Prostate gland (tissue), 2 donors: Measurements from ENCODE around the gene NTRK2. TPM values are rescaled to one million over a fixed set of nuclear protein-coding genes. Genes with fewer than 3 reads are reported as not detected.

ENCODE experiments used
- DNase-seq: peaks from one replicate; pipeline ENCODE4 v3.0.0-alpha.2; 2019; ENCODE audit warnings: low spot score
- H3K27ac ChIP-seq, 2 donors: fragments of 200-600 bp; sonication (generic); 2 replicates each; pipeline ENCODE4 v1.5.1; 2017 to 2019
- H3K27me3 ChIP-seq: fragments of 200-600 bp; sonication (generic); replicated peaks from 2 replicates; pipeline ENCODE4 v1.5.1; 2019; ENCODE audit not compliant: insufficient read depth
- H3K36me3 ChIP-seq, 2 donors: fragments of 200-600 bp; sonication (generic); 1 replicate in 1 of 2; 2 replicates in 1 of 2; pipeline versions ENCODE4 v1.5.1 to v1.8.1; 2017 to 2019
- H3K4me1 ChIP-seq: fragments of 200-600 bp; sonication (generic); replicated peaks from 2 replicates; pipeline ENCODE4 v1.5.1; 2019
- H3K4me3 ChIP-seq, 2 donors: fragments of 200-600 bp; sonication (generic); 2 replicates each; pipeline ENCODE4 v1.5.1; 2017 to 2019
- H3K9me3 ChIP-seq: fragments of 200-600 bp; sonication (generic); 2 replicates; pipeline ENCODE4 v1.5.1; 2017
- CTCF ChIP-seq, 4 experiments: fragments of 200-600 bp in 2 of 4; fragments of 450-650 bp in 2 of 4; sonication (generic) in 2 of 4; IDR thresholded peaks; 1 replicate in 3 of 4; 2 replicates in 1 of 4; pipeline ENCODE4 v1.5.1; 2016 to 2019; ENCODE audit warnings: antibody characterized with exemption in 4 of 4, mild to moderate bottlenecking in 2 of 4, moderate library complexity in 2 of 4
- POLR2A ChIP-seq: fragments of 450-650 bp; IDR thresholded peaks from one replicate; pipeline ENCODE4 v1.6.1; 2016; ENCODE audit warnings: antibody characterized with exemption, mild to moderate bottlenecking
- POLR2AphosphoS5 ChIP-seq: sonication (generic); formaldehyde crosslinking; IDR thresholded peaks from one replicate; pipeline ENCODE4 v1.6.1; 2017; ENCODE audit warnings: antibody characterized with exemption
- WGBS: methylation state at CpG from one replicate; pipeline ENCODE4 v1.1.5; 2018; 5-methylcytosine and 5-hydroxymethylcytosine counted together
- intact Hi-C: fragments of 100-400 bp; cut with DNase I; formaldehyde crosslinking; loops from one replicate; pipeline ENCODE4 v1.14.2; 2022
- total RNA-seq, 2 donors: library from RNA; depleted of rRNA; stranded (reverse); fragments of >200 nt; gene quantifications; one replicate each; pipeline ENCODE4 v1.1.0, GENCODE V29; 2016

The NTRK2 gene
- total RNA-seq, 2 donors from 2014 or later, result 2.3 to 11.1 TPM

GRCh38 chr9:84828046-84828445 lies 158.5 kb downstream of the NTRK2 start:
- TF ChIP-seq CTCF (IDR thresholded peaks at IDR 0.05), result no peak
- no peak for TF ChIP-seq POLR2A
- no peak for TF ChIP-seq POLR2AphosphoS5

GRCh38 chr9:84829471-84829870 lies 159.9 kb downstream of the NTRK2 start:
- H3K9me3 ChIP-seq, result no peaks in the 10 kb centered on the region
- intact Hi-C loops, result no loop called here
- no peaks in the 10 kb centered on the region for H3K36me3 ChIP-seq
- WGBS, result 94% methylated on average over 8 of the region's 8 CpGs
- no peak overlapping the region for H3K27ac ChIP-seq
- TF ChIP-seq POLR2A, result no peak
- TF ChIP-seq POLR2AphosphoS5, result no peak
- no peak for TF ChIP-seq CTCF (IDR thresholded peaks at IDR 0.05)
- H3K4me3 ChIP-seq, result no peak overlapping the region
- no peak for DNase-seq
- no peaks in the 10 kb centered on the region for H3K27me3 ChIP-seq
- no peaks in the 10 kb centered on the region for H3K4me1 ChIP-seq

More at GRCh38 chr9:84828046-84828445, 158.5 kb downstream of the NTRK2 start:
- Histone ChIP-seq H3K27ac (no peak overlapping the region), H3K4me3 (no peak overlapping the region), H3K36me3 (no peaks in the 10 kb centered on the region), H3K9me3 (no peaks in the 10 kb centered on the region), H3K27me3 (no peaks in the 10 kb centered on the region), H3K4me1 (no peaks in the 10 kb centered on the region)
- WGBS, result 69% methylated on average over 2 of the region's 2 CpGs
- DNase-seq, result no peak
- intact Hi-C loops, result no loop called here

GRCh38 chr9:84829997-84830696 lies 160.6 kb downstream of the NTRK2 start:
- no peak overlapping the region for H3K4me3 ChIP-seq
- no peaks in the 10 kb centered on the region for H3K4me1 ChIP-seq
- no peaks in the 10 kb centered on the region for H3K27me3 ChIP-seq
- no peaks in the 10 kb centered on the region for H3K36me3 ChIP-seq
- H3K27ac ChIP-seq, result no peak overlapping the region
- WGBS, result 82% methylated on average over 6 of the region's 6 CpGs
- TF ChIP-seq POLR2AphosphoS5 (no peak), CTCF (IDR thresholded peaks at IDR 0.05) (no peak), POLR2A (no peak)
- DNase-seq, result no peak
- H3K9me3 ChIP-seq, result no peaks in the 10 kb centered on the region
- intact Hi-C loops, result no loop called here

- Histone ChIP-seq H3K27me3 (no peaks in the 10 kb centered on the region), H3K9me3 (no peaks in the 10 kb centered on the region), H3K4me3 (no peak overlapping the region), H3K4me1 (no peaks in the 10 kb centered on the region), H3K36me3 (no peaks in the 10 kb centered on the region), H3K27ac (no peak overlapping the region)
- intact Hi-C loops, result no loop called here
- DNase-seq, result no peak
- WGBS, result 66% methylated on average over 4 of the region's 4 CpGs
- no peak for TF ChIP-seq POLR2A
- TF ChIP-seq CTCF (IDR thresholded peaks at IDR 0.05), result no peak
- TF ChIP-seq POLR2AphosphoS5, result no peak
Measured at GRCh38 chr9:84831377-84831776, 161.8 kb downstream of the NTRK2 start.

- no peak for DNase-seq
- intact Hi-C loops, result no loop called here
- Histone ChIP-seq H3K4me1 (no peaks in the 10 kb centered on the region), H3K9me3 (no peaks in the 10 kb centered on the region), H3K27me3 (no peaks in the 10 kb centered on the region), H3K4me3 (no peak overlapping the region), H3K27ac (no peak overlapping the region), H3K36me3 (no peaks in the 10 kb centered on the region)
- TF ChIP-seq CTCF (IDR thresholded peaks at IDR 0.05) (no peak), POLR2AphosphoS5 (no peak), POLR2A (no peak)
- WGBS, result 89% methylated on average over 10 of the region's 10 CpGs
Measured at GRCh38 chr9:84832453-84832852, 162.9 kb downstream of the NTRK2 start.
